Thoracic aorta (tissue), 2 donors: ENCODE data around the gene ZC3H12C. TPM values are rescaled to one million over a fixed set of nuclear protein-coding genes. Genes with fewer than 3 reads are reported as not detected.
"Not testable (repeated sequence)": the region's sequence is repeated elsewhere in the genome, so short reads cannot be mapped to it uniquely, and the experiment has no call there.

ENCODE experiments used
- ATAC-seq: fragments of 150-250 bp; one replicate; pipeline ENCODE4 v1.8.0; 2017; ENCODE audit warnings: low read depth; ENCODE audit not compliant: insufficient number of reproducible peaks, low FRiP score
- DNase-seq: peaks from one replicate; pipeline ENCODE4 v3.0.0-alpha.2; 2020; ENCODE audit warnings: low spot score
- H3K27ac ChIP-seq, 2 donors: fragments of 200-600 bp; sonication (generic); 1 replicate in 1 of 2; 2 replicates in 1 of 2; pipeline ENCODE4 v1.5.1; 2016; ENCODE audit warnings: mild to moderate bottlenecking in 2 of 2, moderate library complexity in 2 of 2
- H3K27me3 ChIP-seq: fragments of 200-600 bp; sonication (generic); replicated peaks from 2 replicates; pipeline ENCODE4 v1.6.0; 2016; ENCODE audit warnings: mild to moderate bottlenecking; ENCODE audit not compliant: insufficient read depth
- H3K36me3 ChIP-seq: fragments of 200-600 bp; sonication (generic); one replicate; pipeline ENCODE4 v1.5.1; 2016
- H3K4me1 ChIP-seq, 2 donors: fragments of 200-600 bp; sonication (generic); 1 replicate in 1 of 2; 2 replicates in 1 of 2; pipeline versions ENCODE4 v1.5.1 to v1.6.0; 2016; ENCODE audit warnings: low read depth in 2 of 2, mild to moderate bottlenecking in 1 of 2; ENCODE audit not compliant: control insufficient read depth in 1 of 2
- H3K4me3 ChIP-seq: fragments of 200-600 bp; sonication (generic); 2 replicates; pipeline ENCODE4 v1.5.1; 2016; ENCODE audit warnings: mild to moderate bottlenecking
- H3K9me3 ChIP-seq: fragments of 200-600 bp; sonication (generic); 2 replicates; pipeline ENCODE4 v1.5.1; 2016
- total RNA-seq, 2 donors: library from RNA; depleted of rRNA; stranded (reverse); fragments of >200 nt; gene quantifications; one replicate each; pipeline versions ENCODE4 v1.1.0 to v1.2.3, GENCODE V29; 2016
- TF ChIP-seq, protein P1 (sequence below): fragments of 200-600 bp; sonication (generic); IDR thresholded peaks from one replicate; pipeline ENCODE4 v1.5.1; 2019; ENCODE audit warnings: antibody characterized with exemption

The ZC3H12C gene
- total RNA-seq, 2 donors from 2014 or later: 13.6 to 13.7 TPM

DNA sequence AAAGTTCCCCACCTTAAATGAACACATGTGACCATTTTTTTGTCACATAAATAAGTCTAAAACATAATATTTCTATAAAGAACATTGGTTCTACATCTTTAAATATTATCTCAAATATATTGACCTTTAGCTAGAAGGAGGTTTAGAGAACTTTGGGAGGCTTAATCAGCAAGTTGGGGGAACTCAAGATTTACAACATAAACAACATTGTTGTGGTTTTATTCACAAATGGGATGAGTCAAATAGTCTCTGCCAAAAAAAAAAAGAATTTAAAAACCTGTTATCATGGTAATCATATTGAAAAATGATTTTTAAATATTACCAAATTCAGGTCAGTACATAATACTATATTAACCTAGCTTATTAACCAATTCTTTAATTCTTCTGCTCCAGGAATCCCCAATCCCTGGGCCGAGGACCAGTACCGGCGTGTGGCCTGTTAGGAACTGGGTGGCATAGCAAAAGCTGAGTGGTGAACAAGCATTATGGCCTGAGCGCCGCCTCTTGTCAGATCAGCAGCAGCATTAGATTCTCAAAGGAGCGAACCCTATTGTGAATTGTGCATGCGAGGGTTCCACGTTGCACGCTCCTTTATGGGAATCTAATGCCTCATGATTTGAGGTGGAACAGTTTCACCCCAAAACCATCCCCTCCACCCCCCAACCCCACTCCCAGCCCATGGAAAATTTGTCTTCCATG lies 105.0 kb downstream of the ZC3H12C start:
- Histone ChIP-seq H3K36me3 (no peaks in the 10 kb centered on the region), H3K4me1 (no peaks in the 10 kb centered on the region), H3K4me3 (no peak overlapping the region), H3K27ac (no peak overlapping the region), H3K27me3 (no peaks in the 10 kb centered on the region), H3K9me3 (no peaks in the 10 kb centered on the region)
- TF ChIP-seq, protein P1, sequence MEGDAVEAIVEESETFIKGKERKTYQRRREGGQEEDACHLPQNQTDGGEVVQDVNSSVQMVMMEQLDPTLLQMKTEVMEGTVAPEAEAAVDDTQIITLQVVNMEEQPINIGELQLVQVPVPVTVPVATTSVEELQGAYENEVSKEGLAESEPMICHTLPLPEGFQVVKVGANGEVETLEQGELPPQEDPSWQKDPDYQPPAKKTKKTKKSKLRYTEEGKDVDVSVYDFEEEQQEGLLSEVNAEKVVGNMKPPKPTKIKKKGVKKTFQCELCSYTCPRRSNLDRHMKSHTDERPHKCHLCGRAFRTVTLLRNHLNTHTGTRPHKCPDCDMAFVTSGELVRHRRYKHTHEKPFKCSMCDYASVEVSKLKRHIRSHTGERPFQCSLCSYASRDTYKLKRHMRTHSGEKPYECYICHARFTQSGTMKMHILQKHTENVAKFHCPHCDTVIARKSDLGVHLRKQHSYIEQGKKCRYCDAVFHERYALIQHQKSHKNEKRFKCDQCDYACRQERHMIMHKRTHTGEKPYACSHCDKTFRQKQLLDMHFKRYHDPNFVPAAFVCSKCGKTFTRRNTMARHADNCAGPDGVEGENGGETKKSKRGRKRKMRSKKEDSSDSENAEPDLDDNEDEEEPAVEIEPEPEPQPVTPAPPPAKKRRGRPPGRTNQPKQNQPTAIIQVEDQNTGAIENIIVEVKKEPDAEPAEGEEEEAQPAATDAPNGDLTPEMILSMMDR: no peak
- DNase-seq (no peak), ATAC-seq (no peak)

DNA sequence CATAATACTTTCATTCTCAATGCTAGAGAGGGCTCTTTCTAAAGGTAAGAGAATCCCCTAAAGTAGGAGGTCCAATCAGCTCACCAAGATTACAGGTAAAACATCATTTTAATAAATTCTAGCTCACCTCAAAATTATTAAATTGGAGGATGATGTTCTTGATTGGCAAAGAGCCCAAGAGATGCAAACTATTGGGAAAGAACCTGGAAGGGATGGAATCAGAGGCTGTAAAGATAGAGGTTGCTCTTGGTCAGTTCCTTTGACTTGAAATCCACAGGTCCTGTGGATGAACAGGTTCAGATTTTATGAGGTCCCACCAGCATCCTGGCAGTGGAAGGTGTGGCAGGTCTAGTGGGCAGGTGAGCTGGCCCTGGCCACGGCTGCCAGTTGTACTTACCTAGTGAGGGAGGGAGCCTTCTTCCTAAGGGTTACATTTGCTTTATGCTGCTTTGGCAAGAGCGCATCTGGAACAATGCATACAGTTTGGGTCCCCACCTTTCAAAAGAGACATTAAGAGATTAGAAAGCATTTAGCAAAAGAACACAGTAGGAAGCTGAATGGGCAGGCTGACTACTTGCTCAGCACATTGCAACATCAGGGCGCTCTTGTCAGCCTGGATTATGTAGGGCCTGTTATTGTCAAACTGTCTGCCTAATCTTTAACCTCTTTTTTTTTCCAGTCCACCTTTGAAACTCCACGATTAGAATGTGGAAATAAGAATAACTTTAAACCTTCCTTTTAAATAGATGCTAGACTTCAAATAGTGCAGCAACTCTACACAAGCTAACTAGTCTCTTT lies 106.2 kb downstream of the ZC3H12C start:
- no peak for ATAC-seq
- Histone ChIP-seq H3K36me3 (no peaks in the 10 kb centered on the region), H3K9me3 (no peaks in the 10 kb centered on the region), H3K27me3 (no peaks in the 10 kb centered on the region), H3K27ac (no peak overlapping the region), H3K4me3 (no peak overlapping the region), H3K4me1 (no peaks in the 10 kb centered on the region)
- no peak for DNase-seq
- TF ChIP-seq, protein P1: no peak

DNA sequence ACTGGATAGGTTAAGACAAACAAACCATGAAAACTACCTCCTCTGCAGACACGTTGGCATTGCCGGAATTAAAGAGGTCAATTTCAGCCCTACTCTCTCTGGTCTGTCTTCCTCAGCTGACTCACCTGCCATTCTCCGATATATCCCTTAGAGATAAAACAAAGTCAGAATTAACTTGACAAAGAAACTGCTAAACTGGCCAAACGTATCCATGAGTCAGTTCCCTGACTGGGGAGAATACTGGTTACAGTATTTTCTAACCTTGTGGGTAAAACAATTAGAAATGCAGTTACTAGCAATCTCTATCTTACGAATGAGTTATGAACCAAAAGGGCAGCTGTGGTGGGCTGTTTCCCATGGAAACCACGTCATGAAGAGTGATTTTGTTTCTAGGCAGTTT lies 107.0 kb downstream of the ZC3H12C start:
- H3K4me1 ChIP-seq: no peaks in the 10 kb centered on the region
- no peaks in the 10 kb centered on the region for H3K36me3 ChIP-seq
- no peak overlapping the region for H3K4me3 ChIP-seq
- no peak overlapping the region for H3K27ac ChIP-seq
- no peaks in the 10 kb centered on the region for H3K27me3 ChIP-seq
- ATAC-seq: no peak
- DNase-seq: no peak
- no peaks in the 10 kb centered on the region for H3K9me3 ChIP-seq
- TF ChIP-seq, protein P1: no peak

DNA sequence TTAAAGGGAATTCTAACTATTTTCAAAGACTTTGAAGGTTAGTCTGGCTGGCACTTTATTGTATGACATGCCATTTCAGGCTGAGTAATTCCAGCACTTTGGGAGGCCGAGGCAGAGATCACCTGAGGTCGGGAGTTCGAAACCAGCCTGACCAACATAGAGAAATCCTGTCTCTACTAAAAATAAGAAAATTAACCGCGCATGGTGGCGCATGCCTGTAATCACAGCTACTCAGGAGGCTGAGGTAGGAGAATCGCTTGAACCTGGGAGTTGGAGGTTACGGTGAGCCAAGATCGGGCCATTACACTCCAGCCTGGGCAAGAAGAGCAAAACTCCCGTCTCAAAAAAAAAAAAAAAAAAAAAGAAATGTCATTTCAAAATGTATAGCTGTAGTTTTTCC lies 107.6 kb downstream of the ZC3H12C start:
- H3K9me3 ChIP-seq: no peaks in the 10 kb centered on the region
- H3K4me3 ChIP-seq: no peak overlapping the region
- H3K36me3 ChIP-seq: no peaks in the 10 kb centered on the region
- H3K27ac ChIP-seq: no peak overlapping the region
- H3K4me1 ChIP-seq: no peaks in the 10 kb centered on the region
- DNase-seq: no peak
- ATAC-seq: no peak
- H3K27me3 ChIP-seq: no peaks in the 10 kb centered on the region
- TF ChIP-seq, protein P1: no peak

- no peaks in the 10 kb centered on the region for H3K27me3 ChIP-seq
- H3K4me1 ChIP-seq: no peaks in the 10 kb centered on the region
- H3K36me3 ChIP-seq: no peaks in the 10 kb centered on the region
- TF ChIP-seq, protein P1: no peak
- DNase-seq (no peak), ATAC-seq (no peak)
- H3K9me3 ChIP-seq: no peaks in the 10 kb centered on the region
- no peak overlapping the region for H3K4me3 ChIP-seq
- H3K27ac ChIP-seq: no peak overlapping the region
Measured at GRCh38 chr11:110207123-110207522, 113.9 kb downstream of the ZC3H12C start.

GRCh38 chr11:110208678-110209312 lies 115.6 kb downstream of the ZC3H12C start:
- H3K4me1 ChIP-seq, ATAC-seq, H3K27me3 ChIP-seq, H3K36me3 ChIP-seq, H3K9me3 ChIP-seq, DNase-seq, H3K27ac ChIP-seq: not testable (repeated sequence)
- peak overlapping the region; percentile 42 for H3K4me3 ChIP-seq

GRCh38 chr11:110209313-110209694 lies 116.1 kb downstream of the ZC3H12C start:
- not testable (repeated sequence) for DNase-seq, H3K27ac ChIP-seq, ATAC-seq, H3K27me3 ChIP-seq, H3K9me3 ChIP-seq, H3K4me1 ChIP-seq, H3K36me3 ChIP-seq
- H3K4me3 ChIP-seq: peak overlapping the region; percentile 42
